Measurements from ENCODE around the gene CCNL2.

Gene CCNL2

GRCh38 chr1:1340791-1341548, 58.2 kb downstream of the CCNL2 start:
- no peak for DNase-seq

GRCh38 chr1:1340185-1340584, 59.0 kb downstream of the CCNL2 start:
- no peak for DNase-seq

- DNase-seq, result no peak
Measured at GRCh38 chr1:1338278-1338677, 60.9 kb downstream of the CCNL2 start.

- DNase-seq, result peak; percentile 55
Measured at GRCh38 chr1:1337793-1338147, 61.4 kb downstream of the CCNL2 start.

GRCh38 chr1:1336931-1337792, 62.0 kb downstream of the CCNL2 start:
- no peak for DNase-seq

GRCh38 chr1:1336446-1336845, 62.7 kb downstream of the CCNL2 start:
- no peak for DNase-seq

GRCh38 chr1:1335792-1336248, 63.3 kb downstream of the CCNL2 start:
- DNase-seq, result no peak
